Keratinocyte (primary cell): ENCODE data around the gene SLIT3. TPM values are rescaled to one million over a fixed set of nuclear protein-coding genes. Genes with fewer than 3 reads are reported as not detected.

Source experiments
- DNase-seq: peaks from one replicate; pipeline ENCODE4 v3.0.0-alpha.2; 2011; ENCODE audit warnings: low read depth, missing footprints, low spot score
- FAIRE-seq: peaks from 2 replicates; lab custom pipeline; 2011; peaks lifted over from hg19 to GRCh38; lab: Jason Lieb, UNC
- H2AFZ ChIP-seq: 2 replicates; pipeline ENCODE4 v1.6.0; 2012; ENCODE audit warnings: low read length, control low read depth, inconsistent platforms; ENCODE audit not compliant: control insufficient read depth
- H3K27ac ChIP-seq: 2 replicates; pipeline ENCODE4 v1.5.1; 2011; ENCODE audit warnings: low read length; ENCODE audit not compliant: control insufficient read depth, insufficient read depth
- H3K27me3 ChIP-seq: 3 replicates; pipeline ENCODE4 v1.6.0; 2011; ENCODE audit warnings: low read length; ENCODE audit not compliant: control insufficient read depth, insufficient read depth; ENCODE audit errors: extremely low read depth
- H3K36me3 ChIP-seq, 2 experiments: 2 replicates in 1 of 2; 3 replicates in 1 of 2; pipeline ENCODE4 v1.5.1; 2011; ENCODE audit warnings: low read length in 2 of 2, mild to moderate bottlenecking in 1 of 2; ENCODE audit not compliant: control insufficient read depth in 2 of 2, insufficient read depth in 2 of 2; ENCODE audit errors: extremely low read depth in 1 of 2
- H3K4me1 ChIP-seq: 3 replicates; pipeline ENCODE4 v1.5.1; 2011; ENCODE audit warnings: low read length; ENCODE audit not compliant: control insufficient read depth, insufficient read depth; ENCODE audit errors: extremely low read depth
- H3K4me2 ChIP-seq: 3 replicates; pipeline ENCODE4 v1.6.0; 2011; ENCODE audit warnings: low read depth, low read length; ENCODE audit not compliant: control insufficient read depth, insufficient read depth; ENCODE audit errors: extremely low read depth
- H3K4me3 ChIP-seq, 3 experiments: fragments of 200-600 bp in 1 of 3; sonication (generic) in 1 of 3; 2 replicates in 2 of 3; 3 replicates in 1 of 3; pipeline ENCODE4 v1.5.1; 2011 to 2016; ENCODE audit warnings: low read length in 3 of 3, mild to moderate bottlenecking in 3 of 3, control low read depth in 2 of 3, inconsistent platforms in 1 of 3, low read depth in 1 of 3, mixed read lengths in 1 of 3, mixed run types in 1 of 3, moderate library complexity in 1 of 3; ENCODE audit not compliant: control insufficient read depth in 2 of 3, insufficient read depth in 2 of 3; ENCODE audit errors: extremely low read depth in 1 of 3
- H3K79me2 ChIP-seq: 2 replicates; pipeline ENCODE4 v1.6.0; 2012; ENCODE audit warnings: low read length; ENCODE audit not compliant: control insufficient read depth, insufficient read depth
- H3K9ac ChIP-seq: 3 replicates; pipeline ENCODE4 v1.6.0; 2011; ENCODE audit warnings: low read length; ENCODE audit not compliant: control insufficient read depth, insufficient read depth; ENCODE audit errors: extremely low read depth
- H3K9me1 ChIP-seq: 3 replicates; pipeline ENCODE4 v1.6.0; 2011; ENCODE audit warnings: low read length; ENCODE audit not compliant: control insufficient read depth, insufficient read depth; ENCODE audit errors: extremely low read depth
- H3K9me3 ChIP-seq: 2 replicates; pipeline ENCODE4 v1.5.1; 2012; ENCODE audit warnings: low read depth, low read length; ENCODE audit not compliant: control insufficient read depth
- H4K20me1 ChIP-seq: 3 replicates; pipeline ENCODE4 v1.6.0; 2011; ENCODE audit warnings: low read length; ENCODE audit not compliant: control insufficient read depth, insufficient read depth; ENCODE audit errors: extremely low read depth
- CTCF ChIP-seq, 3 experiments: IDR thresholded peaks in 1 of 3; conservative IDR thresholded peaks in 1 of 3; optimal IDR thresholded peaks in 1 of 3; 2 replicates in 2 of 3; 3 replicates in 1 of 3; pipeline versions ENCODE3 to v1.5.1; 2011; ENCODE audit warnings: low read length in 3 of 3, mild to moderate bottlenecking in 3 of 3, moderate library complexity in 2 of 3, control low read depth in 1 of 3, inconsistent platforms in 1 of 3; ENCODE audit not compliant: insufficient read depth in 2 of 3; ENCODE audit errors: extremely low read depth in 1 of 3
- EZH2 ChIP-seq: IDR thresholded peaks from one replicate; pipeline ENCODE4 v1.6.1; 2012; ENCODE audit warnings: inconsistent platforms, mild to moderate bottlenecking, low read length, moderate library complexity
- dilution Hi-C: fragments of 300-500 bp; cut with MboI; formaldehyde crosslinking; loops from one replicate; pipeline ENCODE4 v1.7.0; 2020; ENCODE audit warnings: low sequenced_read_pairs; ENCODE audit not compliant: extremely low pct_ligation_motif_present
- polyA plus RNA-seq, 5 experiments: library from polyadenylated mRNA; depleted of rRNA in 3 of 5; stranded (reverse) in 3 of 5; stranded (forward) in 1 of 5; unstranded in 1 of 5; fragments of >200 nt; gene quantifications; 1 replicate in 1 of 5; 2 replicates in 3 of 5; 3 replicates in 1 of 5; pipeline versions ENCODE4 v1.2.1 to v1.2.3, GENCODE V29; 2011 to 2012; ENCODE audit warnings: missing spikeins in 2 of 5, low read depth in 1 of 5, low replicate concordance in 1 of 5

SLIT3 gene
- polyA plus RNA-seq, 1 donor (not counting 4 experiments of a cell fraction or from before 2014, with no cell fraction given) = 2.4 TPM

- Histone ChIP-seq H3K79me2 (no peaks in the 10 kb centered on the region), H3K9me3 (no peaks in the 10 kb centered on the region), H4K20me1 (no peaks in the 10 kb centered on the region), H3K36me3 (no peaks in the 10 kb centered on the region), H2AFZ (no peak overlapping the region), H3K27ac (no peak overlapping the region), H3K9me1 (no peaks in the 10 kb centered on the region), H3K4me3 (no peak overlapping the region), H3K27me3 (no peaks in the 10 kb centered on the region), H3K9ac (no peak overlapping the region), H3K4me1 (no peaks in the 10 kb centered on the region), H3K4me2 (no peak overlapping the region)
- FAIRE-seq (no peak), DNase-seq (no peak)
- dilution Hi-C loops = no loop called here
- no peak for TF ChIP-seq CTCF (optimal IDR thresholded peaks at IDR 0.05 in 1 of 3, IDR thresholded peaks at IDR 0.05 in 1 of 3, conservative IDR thresholded peaks at IDR 0.05 in 1 of 3; ENCODE audit: extremely low read depth in 1 of 3, insufficient read depth in 2 of 3, low read length in 3 of 3)
Measured at GRCh38 chr5:169281625-169282024, 19.3 kb downstream of the SLIT3 start.

GRCh38 chr5:169280696-169281095 is 20.2 kb downstream of the SLIT3 start:
- H3K4me2 ChIP-seq = no peak overlapping the region
- H2AFZ ChIP-seq = no peak overlapping the region
- H3K27ac ChIP-seq = no peak overlapping the region
- TF ChIP-seq CTCF (optimal IDR thresholded peaks at IDR 0.05 in 1 of 3, IDR thresholded peaks at IDR 0.05 in 1 of 3, conservative IDR thresholded peaks at IDR 0.05 in 1 of 3; ENCODE audit: extremely low read depth in 1 of 3, insufficient read depth in 2 of 3, low read length in 3 of 3) (no peak), EZH2 (no peak)
- H3K9me3 ChIP-seq = no peaks in the 10 kb centered on the region
- no peaks in the 10 kb centered on the region for H3K27me3 ChIP-seq
- H3K9me1 ChIP-seq = no peaks in the 10 kb centered on the region
- DNase-seq (no peak), FAIRE-seq (no peak)
- H3K36me3 ChIP-seq = no peaks in the 10 kb centered on the region
- H3K4me3 ChIP-seq = no peak overlapping the region
- no peaks in the 10 kb centered on the region for H3K79me2 ChIP-seq
- no peak overlapping the region for H3K9ac ChIP-seq
- H4K20me1 ChIP-seq = no peaks in the 10 kb centered on the region
- dilution Hi-C loops = no loop called here
- H3K4me1 ChIP-seq = no peaks in the 10 kb centered on the region
